ENCODE data around the gene SLC25A47. TPM values are rescaled to one million over a fixed set of nuclear protein-coding genes. Genes with fewer than 3 reads are reported as not detected.

Gene SLC25A47
- total RNA-seq, 1 donor from 2014 or later, result not detected

GRCh38 chr14:100317912-100318808, 5.0 kb upstream of the SLC25A47 start:
- TF ChIP-seq CTCF (IDR thresholded peaks at IDR 0.05), result peak; percentile 67
- DNase-seq (ENCODE audit: extremely low spot score, unreplicated experiment), result no peak
- Mint-ChIP-seq H3K27me3 (ENCODE audit: unreplicated experiment) (no peaks in the 10 kb centered on the region), H3K4me1 (ENCODE audit: unreplicated experiment) (peaks cover 10% of the 10 kb centered on the region), H3K36me3 (ENCODE audit: unreplicated experiment) (no peaks in the 10 kb centered on the region), H3K9me3 (ENCODE audit: unreplicated experiment) (no peaks in the 10 kb centered on the region), H3K4me3 (ENCODE audit: unreplicated experiment) (no peak overlapping the region), H3K27ac (ENCODE audit: unreplicated experiment) (no peak overlapping the region)

GRCh38 chr14:100320157-100320856, 2.8 kb upstream of the SLC25A47 start:
- Mint-ChIP-seq H3K27me3 (ENCODE audit: unreplicated experiment) (no peaks in the 10 kb centered on the region), H3K9me3 (ENCODE audit: unreplicated experiment) (no peaks in the 10 kb centered on the region), H3K36me3 (ENCODE audit: unreplicated experiment) (no peaks in the 10 kb centered on the region), H3K4me3 (ENCODE audit: unreplicated experiment) (no peak overlapping the region), H3K4me1 (ENCODE audit: unreplicated experiment) (peaks cover 7% of the 10 kb centered on the region), H3K27ac (ENCODE audit: unreplicated experiment) (no peak overlapping the region)
- TF ChIP-seq CTCF (IDR thresholded peaks at IDR 0.05), result no peak
- DNase-seq (ENCODE audit: extremely low spot score, unreplicated experiment), result no peak

GRCh38 chr14:100321473-100322137, 1.5 kb upstream of the SLC25A47 start:
- Mint-ChIP-seq H3K27ac (ENCODE audit: unreplicated experiment) (no peak overlapping the region), H3K9me3 (ENCODE audit: unreplicated experiment) (no peaks in the 10 kb centered on the region), H3K36me3 (ENCODE audit: unreplicated experiment) (no peaks in the 10 kb centered on the region), H3K4me1 (ENCODE audit: unreplicated experiment) (peaks cover 7% of the 10 kb centered on the region), H3K27me3 (ENCODE audit: unreplicated experiment) (no peaks in the 10 kb centered on the region), H3K4me3 (ENCODE audit: unreplicated experiment) (no peak overlapping the region)
- TF ChIP-seq CTCF (IDR thresholded peaks at IDR 0.05), result no peak
- DNase-seq (ENCODE audit: extremely low spot score, unreplicated experiment), result no peak

- TF ChIP-seq CTCF (IDR thresholded peaks at IDR 0.05), result no peak
- H3K9me3 Mint-ChIP-seq (ENCODE audit: unreplicated experiment), result no peaks in the 10 kb centered on the region
Observed at GRCh38 chr14:100322138-100322957, 791 bp upstream of the SLC25A47 start.

More at GRCh38 chr14:100322138-100322957, 791 bp upstream of the SLC25A47 start:
- Mint-ChIP-seq H3K27me3 (ENCODE audit: unreplicated experiment) (no peaks in the 10 kb centered on the region), H3K27ac (ENCODE audit: unreplicated experiment) (no peak overlapping the region), H3K36me3 (ENCODE audit: unreplicated experiment) (no peaks in the 10 kb centered on the region), H3K4me1 (ENCODE audit: unreplicated experiment) (peaks cover 7% of the 10 kb centered on the region), H3K4me3 (ENCODE audit: unreplicated experiment) (no peak overlapping the region)
- DNase-seq (ENCODE audit: extremely low spot score, unreplicated experiment), result no peak

Measured in osteocyte (in vitro differentiated cells).